GM18498 (cell line): ENCODE measurements around the gene HOXC9.

Experiments used
- ATAC-seq: cut with Tn5 transposase; IDR thresholded peaks from one replicate; pipeline ENCODE4 v1.9.1; 2021; ENCODE audit warnings: mild to moderate bottlenecking, moderate library complexity; ENCODE audit not compliant: unreplicated experiment

HOXC9 gene

GRCh38 chr12:54000116-54001114 lies at the start of gene HOXC9:
Gene HOXC9, plus strand, starts transcription at chr12:54000161. Its CDS starts 28 bp downstream, at chr12:54000189.
- no peak for ATAC-seq

DNA sequence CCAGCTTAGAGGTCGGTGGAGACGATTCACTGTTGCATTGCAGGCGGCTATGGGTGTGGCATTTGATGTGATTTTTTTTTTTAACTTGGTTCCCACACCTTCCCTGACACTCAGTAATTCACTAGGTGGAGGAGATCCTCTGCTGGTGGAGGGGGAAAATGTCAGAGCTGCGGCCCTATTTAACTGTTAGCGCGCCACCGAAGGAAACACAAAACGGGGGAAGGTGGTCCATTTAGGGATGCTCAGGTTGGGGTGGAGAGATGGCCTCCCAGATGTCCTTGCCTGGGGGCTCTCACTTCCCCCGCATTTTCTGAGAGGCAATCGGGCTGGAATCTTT lies 49.6 kb upstream of the HOXC9 start:
- no peak for ATAC-seq

DNA sequence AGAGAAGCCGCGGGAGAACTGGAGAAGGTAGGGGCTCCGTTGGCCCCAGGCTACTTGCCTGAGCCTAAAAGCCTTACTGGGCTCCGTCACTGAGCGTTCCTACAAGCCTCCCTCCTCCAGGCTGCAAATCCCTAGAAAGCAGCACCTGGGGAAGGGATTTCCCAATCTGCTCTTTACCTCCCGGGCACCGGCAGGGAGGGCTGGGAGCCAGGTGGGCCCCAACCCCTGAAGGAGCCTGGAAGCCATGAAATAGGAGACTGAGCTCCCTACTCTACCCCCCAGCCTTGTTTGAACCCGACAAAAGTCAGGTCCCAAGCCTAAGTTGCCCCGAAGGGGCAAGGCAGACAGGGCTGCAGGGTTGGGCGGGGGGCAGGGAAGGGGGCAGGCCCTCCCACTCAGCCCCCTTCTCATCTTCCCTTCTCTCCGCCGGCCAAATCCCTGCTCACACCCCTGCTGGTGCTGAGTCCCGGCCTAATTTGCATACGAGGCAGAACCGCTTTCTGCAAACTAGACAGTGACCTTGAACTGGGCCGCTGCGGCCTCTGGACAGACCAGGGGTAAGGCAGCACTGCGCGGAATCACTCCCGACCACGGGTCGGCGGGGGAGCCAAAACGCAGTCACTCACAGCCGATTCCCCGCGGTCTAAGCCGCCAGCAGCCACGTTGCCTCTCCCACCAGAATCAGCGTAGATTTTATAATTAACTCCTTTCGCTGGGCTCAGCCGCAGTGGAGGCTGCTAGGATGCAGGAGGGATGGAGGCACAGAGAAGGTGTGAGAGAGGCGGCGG lies 49.0 kb upstream of the HOXC9 start:
- no peak for ATAC-seq

DNA sequence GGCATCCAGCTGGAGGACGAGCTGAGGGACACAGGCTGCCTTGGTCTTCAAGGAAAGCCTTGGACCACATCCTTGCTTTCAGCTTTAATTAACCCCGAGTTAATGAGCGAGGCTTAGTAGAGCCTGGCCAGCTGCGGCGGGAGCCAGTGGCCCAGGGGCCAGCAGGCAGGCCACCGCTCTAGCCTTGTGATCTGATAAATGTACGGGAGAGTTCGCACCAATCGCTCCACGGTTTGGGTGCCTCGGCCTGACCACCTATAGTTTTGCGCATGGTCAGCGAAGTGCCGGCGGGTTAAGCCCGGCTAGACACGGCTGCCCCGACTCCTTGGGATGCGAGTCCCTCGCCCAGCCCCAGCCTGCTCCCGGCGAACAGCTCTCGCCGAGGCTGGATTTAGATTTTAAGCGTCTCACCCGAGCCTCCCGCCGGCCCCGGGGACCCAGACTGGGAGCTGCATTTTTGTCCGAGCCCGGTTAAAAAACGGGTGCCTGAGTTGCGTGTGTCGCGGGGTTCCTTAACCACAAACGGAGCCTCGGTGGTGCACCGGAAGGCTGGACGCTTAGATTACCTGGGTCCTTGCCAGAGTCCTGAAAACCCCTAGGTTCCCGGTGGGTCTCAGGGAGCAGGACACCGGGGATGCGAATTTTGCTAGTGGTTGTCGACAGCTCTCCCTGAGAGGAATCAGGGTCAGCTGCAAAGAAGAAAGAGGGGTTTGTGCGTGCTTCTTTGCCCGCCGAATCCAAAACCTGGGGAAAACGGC lies 48.2 kb upstream of the HOXC9 start:
- no peak for ATAC-seq

- no peak for ATAC-seq
Observed at GRCh38 chr12:53952335-53952694, 47.6 kb upstream of the HOXC9 start.

- no peak for ATAC-seq
Observed at GRCh38 chr12:53952871-53953734, 46.9 kb upstream of the HOXC9 start.

DNA sequence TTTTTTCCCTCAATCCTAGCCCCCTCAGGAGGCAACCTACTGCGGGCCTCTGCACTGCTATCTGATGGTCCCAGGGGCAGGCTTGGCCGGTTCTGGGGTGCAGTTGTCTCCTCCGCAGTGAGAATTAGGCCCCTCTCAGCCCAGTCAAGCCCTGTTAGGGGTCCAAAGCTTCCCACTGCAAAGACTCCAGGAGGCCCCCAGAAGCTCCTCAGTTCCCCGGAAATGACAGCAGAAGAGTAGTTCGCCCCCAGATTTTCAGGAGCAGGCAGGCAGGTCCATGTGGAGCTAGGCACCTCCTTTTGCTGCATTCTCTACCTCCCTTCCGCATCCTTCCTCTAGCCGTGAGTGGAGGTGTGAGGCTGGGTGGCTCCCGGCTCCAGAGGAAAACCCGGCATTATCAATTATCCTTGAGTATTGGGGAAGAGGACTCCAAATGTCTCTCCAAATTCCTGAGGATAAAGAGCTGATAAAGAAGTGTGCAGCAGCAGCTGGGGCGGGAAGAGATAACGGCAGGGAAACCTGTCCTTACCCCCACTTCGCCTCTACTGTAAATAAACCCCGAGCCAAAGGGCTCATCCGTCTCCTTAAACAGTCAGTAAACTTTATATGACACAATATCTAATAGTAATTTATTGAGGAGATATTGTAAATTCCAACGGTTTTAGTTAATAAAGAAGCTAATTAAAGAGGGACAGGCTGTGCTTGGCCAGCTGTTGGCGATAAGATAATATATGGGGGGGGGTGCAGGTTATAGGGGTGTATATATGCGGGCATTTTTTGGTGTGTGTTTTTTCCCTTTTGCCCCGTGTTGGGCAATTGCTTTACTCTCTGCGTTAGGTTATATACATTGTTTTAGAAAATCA lies 45.9 kb upstream of the HOXC9 start:
- ATAC-seq = no peak

GRCh38 chr12:53954694-53955035 lies 45.3 kb upstream of the HOXC9 start, which contains the start of gene HOXC12:
Gene HOXC12, plus strand, starts transcription at chr12:53954903. Its CDS starts 27 bp downstream, at chr12:53954930.
- no peak for ATAC-seq

DNA sequence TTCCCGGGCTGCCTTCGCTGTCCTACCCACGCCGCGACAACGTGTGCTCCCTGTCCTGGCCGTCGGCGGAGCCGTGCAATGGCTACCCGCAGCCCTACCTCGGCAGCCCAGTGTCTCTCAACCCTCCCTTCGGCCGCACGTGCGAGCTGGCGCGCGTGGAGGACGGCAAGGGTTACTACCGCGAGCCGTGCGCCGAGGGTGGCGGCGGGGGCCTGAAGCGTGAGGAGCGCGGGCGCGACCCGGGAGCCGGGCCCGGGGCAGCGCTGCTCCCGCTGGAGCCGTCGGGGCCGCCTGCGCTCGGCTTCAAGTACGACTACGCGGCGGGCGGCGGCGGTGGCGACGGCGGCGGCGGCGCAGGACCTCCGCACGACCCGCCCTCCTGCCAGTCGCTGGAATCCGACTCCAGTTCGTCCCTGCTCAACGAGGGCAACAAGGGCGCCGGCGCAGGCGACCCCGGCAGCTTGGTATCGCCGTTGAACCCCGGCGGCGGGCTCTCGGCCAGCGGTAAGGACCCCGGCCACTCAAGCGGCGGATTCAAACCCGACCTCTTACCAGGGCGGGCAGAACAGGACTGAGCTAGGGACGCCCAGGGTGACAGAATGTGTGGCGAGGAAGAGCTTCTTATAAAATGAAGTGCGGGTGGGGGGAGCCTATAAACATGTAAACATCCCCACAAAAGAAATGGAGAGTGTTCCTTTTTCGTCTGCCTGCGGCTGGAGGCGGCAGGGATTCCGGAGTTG lies 44.8 kb upstream of the HOXC9 start:
- no peak for ATAC-seq

DNA sequence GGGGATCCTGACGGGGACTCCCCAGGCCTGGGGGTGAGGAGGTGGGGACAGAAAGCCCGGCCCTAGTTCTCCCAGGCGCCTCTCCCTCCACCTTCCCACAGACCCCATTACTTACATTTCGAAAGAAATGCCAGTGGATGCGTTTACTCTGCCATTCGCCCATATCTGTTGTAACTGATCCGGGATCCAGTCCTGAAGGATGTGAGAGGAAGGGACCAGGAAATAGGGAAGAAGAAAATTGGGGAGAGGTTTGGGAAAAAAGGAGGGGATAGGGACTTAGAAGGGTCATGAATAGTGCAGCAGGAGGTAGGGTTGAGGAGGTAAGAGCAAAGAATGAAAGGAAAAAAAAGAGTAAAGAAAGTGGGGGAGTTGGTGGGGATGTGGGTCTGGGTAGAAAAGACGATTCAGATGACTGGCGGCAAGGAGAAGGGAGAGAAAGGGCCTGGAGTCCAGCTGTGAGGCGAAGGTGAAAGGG lies 44.1 kb upstream of the HOXC9 start:
- ATAC-seq = no peak

GRCh38 chr12:53956251-53956887 lies 43.6 kb upstream of the HOXC9 start:
- no peak for ATAC-seq

DNA sequence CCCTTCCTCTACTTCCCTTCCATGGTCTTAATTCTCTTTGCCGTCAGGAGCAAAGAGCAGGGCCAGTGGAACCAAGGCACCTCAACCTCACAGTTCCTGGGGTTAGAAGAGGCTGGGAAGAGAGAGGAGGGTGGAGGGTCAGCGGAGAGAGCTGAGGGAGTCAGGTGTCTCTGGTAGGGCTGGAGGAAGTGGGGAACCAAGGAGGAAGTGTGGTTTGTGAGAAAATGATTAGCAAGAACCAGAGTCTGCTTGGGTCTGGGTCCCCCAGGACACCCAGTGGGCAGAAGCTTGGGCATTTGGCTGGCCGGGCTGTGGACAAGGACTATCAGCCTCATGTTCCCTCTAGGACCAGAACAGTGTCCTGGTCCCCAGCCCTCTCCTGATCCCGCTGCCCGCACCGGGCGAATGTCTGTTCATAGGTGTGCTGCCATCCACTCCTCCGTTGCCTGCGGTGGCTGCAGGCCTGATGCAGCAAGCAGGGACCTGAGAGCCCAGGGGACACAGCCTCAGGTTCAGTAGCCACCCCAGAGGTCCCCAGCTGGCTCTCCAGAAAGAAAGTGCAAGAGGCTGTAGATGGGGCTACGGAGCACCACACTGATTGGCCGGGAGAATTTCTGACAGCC lies 42.9 kb upstream of the HOXC9 start:
- no peak for ATAC-seq

DNA sequence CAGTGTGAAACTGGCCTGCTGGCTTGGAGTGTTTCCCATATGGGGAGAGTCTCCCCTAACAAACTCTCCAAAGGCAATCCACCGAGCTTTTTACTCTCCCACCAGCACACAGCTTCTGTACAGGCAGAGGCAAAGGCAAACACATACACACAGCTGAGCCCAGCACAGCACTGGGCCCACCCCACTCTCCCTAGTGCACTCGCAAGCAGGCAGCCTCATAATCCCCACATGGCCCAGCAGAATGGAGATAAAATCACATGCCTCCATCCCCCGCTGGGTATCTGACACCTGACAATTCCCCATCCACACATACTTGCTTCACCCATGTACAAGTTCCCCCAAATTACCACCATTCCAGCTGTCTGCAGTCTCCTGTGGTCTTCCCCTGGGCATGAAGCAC lies 41.8 kb upstream of the HOXC9 start:
- no peak for ATAC-seq

DNA sequence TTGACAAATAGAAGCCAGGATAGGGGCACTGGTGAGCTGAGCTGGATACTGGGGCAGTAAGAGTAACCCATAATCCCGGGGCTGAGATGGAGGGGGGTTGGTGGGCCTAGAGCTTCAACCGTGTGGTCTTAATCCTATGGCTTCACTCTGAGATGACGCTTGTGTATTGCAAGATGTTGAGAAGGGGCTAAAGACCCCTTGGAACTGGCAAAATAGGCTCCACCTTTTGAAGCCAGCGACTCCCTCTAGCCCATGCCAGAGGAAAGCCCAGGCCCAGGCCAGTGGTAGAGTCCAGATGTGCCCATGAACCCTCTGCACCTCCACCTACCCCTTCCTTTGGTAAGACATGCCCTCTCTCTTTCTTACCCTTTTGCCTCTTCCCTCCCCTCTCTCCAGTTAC lies 40.6 kb upstream of the HOXC9 start:
- no peak for ATAC-seq

DNA sequence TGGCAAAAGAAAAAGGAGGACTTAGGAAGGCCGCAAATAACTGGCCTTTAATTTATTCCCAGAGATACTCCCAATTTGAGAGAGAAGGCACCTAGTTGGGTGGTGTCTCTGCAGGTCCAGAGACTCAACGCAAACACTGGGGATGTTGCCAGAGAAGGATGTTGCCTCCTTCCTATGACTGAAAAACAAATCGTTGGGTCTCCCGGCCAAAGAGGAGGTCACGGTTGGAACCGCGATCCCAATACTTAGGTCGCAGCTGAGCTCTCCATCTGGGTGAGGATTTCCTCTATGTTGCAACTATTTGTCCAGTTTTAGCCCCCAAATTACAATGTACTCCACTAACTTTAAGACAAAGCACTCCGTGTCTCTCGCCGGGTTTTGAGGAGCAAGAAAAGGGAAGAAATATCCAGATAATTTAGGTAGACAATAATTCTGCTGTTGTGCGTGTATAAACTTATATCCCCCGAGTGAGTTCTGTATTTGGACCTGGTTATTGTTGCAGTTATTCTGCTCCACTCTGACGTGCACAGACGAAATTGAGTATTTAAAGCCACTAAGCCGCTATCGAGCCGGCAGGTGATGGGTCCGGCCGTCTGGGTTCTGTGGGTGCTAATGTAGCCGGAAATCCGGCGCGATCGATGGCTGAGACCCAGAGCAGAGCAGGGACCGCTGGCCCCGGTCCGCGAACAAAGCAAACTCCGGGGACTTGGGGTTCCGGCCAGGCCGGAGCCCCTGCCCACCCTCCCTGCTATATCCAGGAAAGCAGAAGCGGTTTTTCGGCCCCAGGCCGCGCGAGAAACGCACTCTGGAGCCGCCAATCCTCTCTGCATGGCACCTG lies 39.6 kb upstream of the HOXC9 start:
- ATAC-seq = no peak

DNA sequence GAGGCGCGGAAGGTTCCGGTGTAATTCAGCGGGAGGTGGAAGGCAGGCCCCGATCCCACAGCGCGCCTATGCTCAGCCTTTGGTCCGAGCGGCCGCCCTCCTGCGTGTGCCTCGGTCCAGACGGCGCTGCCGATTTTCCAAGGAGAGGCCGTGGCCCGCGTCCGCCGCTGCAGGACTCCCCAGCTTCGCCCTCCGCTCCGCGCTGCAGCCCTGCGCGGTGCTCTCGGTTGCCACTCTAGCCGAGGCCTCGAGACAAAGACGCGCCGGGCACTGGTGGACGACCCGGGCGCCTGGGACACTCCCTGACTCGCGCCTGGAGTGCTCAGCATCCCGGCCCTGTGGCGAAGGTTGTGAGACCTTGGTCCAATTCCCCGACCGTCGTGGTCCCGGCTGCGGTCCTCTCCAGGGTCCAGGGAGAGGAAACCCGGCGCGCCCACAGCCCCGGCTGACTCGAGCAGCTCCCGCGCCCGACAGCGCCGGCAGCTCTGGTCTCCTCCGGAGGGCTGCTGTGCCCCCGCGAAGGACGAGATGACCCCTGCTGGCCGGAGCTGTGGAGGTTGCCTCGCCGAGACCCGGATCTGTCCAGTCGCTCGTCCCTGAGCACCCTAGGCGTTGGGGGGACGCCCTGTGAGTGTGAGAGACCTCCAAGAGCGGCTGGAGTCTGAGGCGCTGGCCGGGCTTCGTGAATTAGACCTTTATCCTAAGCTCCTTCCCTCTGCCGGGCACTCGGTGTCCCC lies 38.8 kb upstream of the HOXC9 start:
- no peak for ATAC-seq
